Lower leg skin (tissue), 3 donors: ENCODE measurements around the gene GLRX.

Experiments
- POLR2A ChIP-seq, 2 donors: fragments of 450-650 bp; IDR thresholded peaks; one replicate each; pipeline ENCODE4 v1.6.1; 2016 to 2017; ENCODE audit warnings: antibody characterized with exemption in 2 of 2, mild to moderate bottlenecking in 1 of 2, moderate library complexity in 1 of 2
- TF ChIP-seq, protein P1 (sequence below), 3 donors: fragments of 450-650 bp; IDR thresholded peaks; one replicate each; pipeline ENCODE4 v1.5.1; 2016; ENCODE audit warnings: antibody characterized with exemption in 3 of 3, mild to moderate bottlenecking in 3 of 3, moderate library complexity in 2 of 3

DNA sequence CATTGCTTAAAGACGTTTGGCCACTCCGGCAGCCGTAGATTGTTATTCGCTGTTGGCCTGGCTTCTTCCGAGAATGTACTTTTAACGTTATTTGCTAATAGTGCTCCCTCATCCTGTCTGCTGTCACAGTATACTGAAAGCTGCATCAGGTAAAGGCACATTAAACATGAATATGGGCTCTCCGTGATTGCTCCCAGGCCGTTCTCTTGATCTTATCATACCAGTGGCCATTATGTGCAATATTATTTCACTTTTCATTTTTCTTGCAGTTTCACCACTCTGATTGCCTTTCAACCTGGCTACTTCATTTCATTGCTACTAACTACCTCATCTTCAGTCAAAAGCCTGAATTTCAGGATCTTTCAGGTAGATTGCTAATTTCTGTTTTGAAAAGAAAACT is 34.0 kb downstream of the GLRX start:
- no peak for TF ChIP-seq POLR2A (IDR thresholded peaks at IDR 0.05)
- TF ChIP-seq, protein P1, sequence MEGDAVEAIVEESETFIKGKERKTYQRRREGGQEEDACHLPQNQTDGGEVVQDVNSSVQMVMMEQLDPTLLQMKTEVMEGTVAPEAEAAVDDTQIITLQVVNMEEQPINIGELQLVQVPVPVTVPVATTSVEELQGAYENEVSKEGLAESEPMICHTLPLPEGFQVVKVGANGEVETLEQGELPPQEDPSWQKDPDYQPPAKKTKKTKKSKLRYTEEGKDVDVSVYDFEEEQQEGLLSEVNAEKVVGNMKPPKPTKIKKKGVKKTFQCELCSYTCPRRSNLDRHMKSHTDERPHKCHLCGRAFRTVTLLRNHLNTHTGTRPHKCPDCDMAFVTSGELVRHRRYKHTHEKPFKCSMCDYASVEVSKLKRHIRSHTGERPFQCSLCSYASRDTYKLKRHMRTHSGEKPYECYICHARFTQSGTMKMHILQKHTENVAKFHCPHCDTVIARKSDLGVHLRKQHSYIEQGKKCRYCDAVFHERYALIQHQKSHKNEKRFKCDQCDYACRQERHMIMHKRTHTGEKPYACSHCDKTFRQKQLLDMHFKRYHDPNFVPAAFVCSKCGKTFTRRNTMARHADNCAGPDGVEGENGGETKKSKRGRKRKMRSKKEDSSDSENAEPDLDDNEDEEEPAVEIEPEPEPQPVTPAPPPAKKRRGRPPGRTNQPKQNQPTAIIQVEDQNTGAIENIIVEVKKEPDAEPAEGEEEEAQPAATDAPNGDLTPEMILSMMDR (IDR thresholded peaks at IDR 0.05): no peak
